NK-92 (cell line): ENCODE data around the gene ATL3.
"Not testable (repeated sequence)": the region's sequence is repeated elsewhere in the genome, so short reads cannot be mapped to it uniquely, and the experiment has no call there.

Experiments
- DNase-seq: peaks from one replicate; lab custom pipeline; 2025; ENCODE audit not compliant: unreplicated experiment; lab: John Stamatoyannopoulos, UW

Gene ATL3

DNA sequence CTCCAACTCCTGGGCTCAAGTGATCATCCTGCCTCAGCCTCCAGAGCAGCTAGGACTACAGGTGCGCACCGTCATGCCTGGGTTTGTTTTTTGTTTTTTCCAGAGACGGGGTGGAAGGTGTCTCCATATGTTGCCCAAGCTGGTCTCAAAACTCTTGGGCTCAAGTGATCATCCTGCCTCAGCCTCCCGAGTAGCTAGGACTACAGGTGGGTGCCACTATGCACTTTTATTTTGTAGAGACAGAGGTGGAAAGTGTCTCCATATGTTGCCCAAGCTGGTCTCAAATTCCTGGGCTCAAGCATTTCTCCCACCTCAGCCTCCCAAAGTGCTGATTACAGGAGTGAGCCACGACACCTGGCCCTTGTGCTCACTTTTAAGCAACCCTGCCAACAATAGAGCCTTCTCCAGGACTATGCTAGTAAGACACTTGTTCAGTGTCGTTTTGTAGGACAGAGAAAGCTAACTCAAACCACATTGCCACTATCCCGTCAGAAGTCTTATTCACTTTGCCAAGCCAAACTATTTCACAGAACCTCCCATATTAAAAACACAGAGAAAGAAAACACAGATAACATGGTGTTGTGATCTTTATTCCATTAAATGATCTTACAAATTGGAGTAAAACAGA is 47.5 kb downstream of the ATL3 start:
- DNase-seq = no peak

DNA sequence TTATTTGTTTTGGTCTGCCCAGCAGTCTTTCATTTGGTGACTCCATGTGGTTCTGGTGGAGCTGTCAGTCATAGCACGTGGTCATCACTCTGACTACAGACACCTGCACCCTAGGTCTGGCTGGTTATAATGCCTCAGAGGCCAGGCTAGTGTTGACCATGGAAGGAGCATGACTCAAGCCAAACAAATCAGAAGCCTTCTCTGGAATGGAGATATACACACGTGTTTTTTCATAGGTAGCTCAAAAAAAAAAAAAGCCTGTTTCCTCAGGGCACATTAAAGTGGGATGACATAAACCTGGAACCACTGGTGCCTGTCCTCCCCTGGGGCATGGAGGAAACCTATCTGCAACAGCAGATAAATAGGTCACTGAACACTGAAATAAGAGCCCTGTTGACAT is 48.9 kb downstream of the ATL3 start:
- DNase-seq = no peak

DNA sequence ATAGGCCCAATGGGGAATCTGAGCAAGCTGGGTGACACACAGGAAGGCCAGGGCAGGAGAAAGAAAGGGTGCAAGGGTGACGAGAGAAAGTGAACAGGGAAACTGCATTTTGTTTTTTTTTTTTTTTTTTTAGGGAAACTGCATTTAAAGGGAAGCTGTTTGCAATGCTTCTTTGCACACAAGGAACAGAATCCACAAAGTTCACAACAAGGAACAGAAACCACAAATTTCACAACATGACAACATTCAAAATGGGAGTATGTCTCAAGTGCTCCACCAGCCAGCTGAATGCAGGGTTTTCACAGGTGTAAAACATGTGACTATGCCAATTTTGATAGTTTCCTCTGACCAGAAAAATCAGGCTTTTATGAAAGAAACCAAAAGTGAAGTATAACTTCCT is 50.1 kb downstream of the ATL3 start:
- no peak for DNase-seq

DNA sequence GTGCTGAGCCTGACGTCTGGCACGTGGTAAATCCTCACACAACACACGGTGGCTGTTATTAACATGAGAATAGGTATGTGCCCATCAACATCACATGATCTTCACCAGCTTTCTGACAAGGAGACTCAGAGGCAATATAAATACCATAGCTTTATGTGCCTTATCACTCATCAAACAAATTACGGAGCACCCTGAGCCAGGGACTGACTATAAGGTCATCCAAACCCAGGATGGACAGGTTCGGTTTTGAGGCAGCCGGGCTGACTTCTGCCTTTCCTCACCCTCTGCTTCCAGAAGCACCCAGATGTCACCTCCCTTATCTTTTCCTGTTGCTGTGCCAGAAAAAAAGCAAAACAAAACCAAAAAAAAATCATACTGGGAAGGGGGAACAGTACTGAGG is 51.2 kb downstream of the ATL3 start:
- no peak for DNase-seq

DNA sequence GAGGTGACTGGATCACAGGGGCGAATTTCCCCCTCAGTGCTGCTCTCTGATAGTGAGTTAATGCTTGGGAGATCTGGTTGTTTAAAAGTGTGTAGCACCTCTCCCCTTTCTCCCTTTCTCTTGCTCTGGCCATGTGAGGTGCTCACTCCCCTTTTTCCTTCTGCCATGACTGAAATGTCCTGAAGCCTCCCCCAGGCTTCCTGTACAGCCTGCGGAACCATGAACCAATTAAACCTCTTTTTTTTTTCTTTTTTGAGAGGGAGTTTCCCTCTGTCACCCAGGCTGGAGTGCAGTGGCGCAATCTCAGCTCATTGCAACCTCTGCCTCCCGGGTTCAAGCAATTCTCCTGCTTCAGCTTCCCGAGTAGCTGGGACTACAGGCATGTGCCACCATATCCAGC is 53.5 kb downstream of the ATL3 start:
- DNase-seq = not testable (repeated sequence)

DNA sequence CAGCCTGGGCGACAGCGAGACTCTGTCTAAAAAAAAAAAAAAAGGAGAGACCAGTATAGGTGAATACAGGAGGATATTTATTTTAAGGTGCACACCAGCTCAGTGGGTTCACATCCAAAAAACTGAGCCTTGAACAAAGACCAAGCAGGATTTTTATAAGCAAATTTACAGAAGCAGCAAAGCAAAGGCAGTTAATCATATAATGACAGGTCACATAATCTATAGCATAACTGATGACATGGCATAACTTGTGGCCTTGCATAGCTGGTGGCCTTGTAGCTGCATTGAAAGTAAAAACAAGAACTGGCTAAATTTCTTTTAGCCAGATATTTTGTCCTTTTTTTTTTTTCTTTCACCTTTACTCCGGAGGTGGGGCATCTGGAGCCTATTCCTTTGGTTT is 54.2 kb downstream of the ATL3 start:
- no peak for DNase-seq

DNA sequence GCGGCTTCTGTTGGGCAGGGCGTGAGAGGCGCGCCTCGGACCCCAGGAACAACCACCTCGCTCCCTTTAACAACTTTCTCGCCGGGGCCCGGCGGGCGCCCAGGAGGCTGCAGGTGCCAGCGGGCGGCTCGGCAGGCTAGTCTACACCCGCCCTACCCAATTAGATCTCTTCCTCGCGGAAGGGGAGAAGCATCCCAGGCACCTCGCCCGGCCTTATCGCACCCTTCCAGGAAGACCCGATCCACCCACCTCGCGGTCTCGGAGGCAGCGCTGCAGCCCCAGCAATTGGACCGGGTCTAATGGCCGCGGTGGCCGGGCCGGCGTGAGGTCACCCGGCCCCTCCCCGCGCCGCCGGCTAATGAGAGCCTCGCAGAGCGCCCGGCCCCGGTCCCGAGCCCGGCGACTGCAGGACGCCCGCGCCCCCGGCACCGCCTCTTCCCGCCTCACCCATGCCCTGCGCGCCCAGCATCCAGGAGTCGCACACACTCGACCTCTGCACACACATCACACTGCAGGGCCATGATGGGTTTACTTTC is 57.0 kb downstream of the ATL3 start, which contains the start of gene PLAAT3:
TSS of gene PLAAT3 (minus strand) at position 298 of the 536 bp plus-strand sequence. CDS start 419 bp downstream, outside the sequence.
- no peak for DNase-seq

DNA sequence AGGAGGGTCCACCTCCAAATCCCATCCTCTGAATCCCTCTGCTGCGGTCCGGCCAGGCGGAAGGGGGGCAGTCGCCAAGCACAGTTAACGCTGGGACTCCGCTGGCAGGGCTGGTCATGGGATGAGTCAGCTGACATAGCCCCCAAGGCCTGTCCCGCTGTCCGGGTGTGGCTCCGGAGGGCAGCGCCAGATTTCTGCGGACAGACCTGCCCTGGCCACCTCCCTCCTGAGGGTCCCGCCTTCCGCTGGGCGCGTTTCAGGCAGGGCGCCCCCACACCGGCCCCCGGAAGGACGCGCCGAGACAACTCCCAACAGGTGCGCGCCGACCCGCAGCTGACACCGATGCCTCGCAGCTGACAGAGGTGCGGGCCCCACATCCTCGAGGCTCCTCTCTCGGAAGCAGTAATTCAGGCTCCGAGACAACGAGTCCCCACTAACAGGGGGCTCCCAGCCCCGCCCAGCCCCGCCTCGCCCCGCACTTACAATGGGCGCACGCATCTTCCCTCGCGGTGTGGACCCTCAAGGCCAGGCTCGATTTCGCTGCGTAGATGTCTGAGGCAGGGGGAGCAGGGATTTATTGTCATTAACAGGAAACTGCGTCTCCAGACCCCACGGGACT is 57.5 kb downstream of the ATL3 start:
- DNase-seq = no peak

DNA sequence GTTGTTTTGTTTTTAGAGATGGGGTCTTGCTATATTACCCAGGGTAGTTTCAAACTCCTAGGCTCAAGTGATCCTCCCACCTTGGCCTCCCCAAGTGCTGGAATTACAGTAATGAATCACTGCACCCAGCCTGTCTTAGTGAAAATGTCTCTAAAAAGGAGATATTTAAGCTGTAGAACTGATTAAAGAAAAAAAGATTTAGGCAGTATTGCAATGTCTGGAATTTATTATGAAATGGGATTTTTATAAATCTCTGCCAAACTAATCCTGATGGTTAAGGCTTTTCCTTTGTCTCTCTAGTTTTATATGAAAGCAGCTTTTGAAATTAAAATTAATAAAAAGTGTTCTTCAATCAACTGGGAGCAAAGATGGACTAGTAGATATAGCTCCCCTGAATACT is 59.0 kb downstream of the ATL3 start:
- DNase-seq = no peak

DNA sequence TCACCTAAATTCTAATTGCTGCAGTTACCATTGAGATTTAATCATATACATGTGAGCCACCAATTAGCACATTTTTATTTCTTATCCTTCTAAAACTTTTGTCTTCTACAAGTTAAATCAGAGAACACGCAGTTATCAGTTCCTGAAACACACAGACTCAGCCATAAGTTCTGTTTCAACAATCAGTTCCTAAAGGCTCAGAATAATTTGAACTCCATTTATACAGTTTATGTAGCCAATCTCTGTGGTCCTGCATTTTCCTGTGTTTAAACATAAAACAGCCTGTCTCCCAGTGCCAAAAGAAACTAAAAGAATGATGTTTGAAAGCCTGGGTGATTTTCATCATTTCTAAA is 59.8 kb downstream of the ATL3 start:
- DNase-seq = no peak

DNA sequence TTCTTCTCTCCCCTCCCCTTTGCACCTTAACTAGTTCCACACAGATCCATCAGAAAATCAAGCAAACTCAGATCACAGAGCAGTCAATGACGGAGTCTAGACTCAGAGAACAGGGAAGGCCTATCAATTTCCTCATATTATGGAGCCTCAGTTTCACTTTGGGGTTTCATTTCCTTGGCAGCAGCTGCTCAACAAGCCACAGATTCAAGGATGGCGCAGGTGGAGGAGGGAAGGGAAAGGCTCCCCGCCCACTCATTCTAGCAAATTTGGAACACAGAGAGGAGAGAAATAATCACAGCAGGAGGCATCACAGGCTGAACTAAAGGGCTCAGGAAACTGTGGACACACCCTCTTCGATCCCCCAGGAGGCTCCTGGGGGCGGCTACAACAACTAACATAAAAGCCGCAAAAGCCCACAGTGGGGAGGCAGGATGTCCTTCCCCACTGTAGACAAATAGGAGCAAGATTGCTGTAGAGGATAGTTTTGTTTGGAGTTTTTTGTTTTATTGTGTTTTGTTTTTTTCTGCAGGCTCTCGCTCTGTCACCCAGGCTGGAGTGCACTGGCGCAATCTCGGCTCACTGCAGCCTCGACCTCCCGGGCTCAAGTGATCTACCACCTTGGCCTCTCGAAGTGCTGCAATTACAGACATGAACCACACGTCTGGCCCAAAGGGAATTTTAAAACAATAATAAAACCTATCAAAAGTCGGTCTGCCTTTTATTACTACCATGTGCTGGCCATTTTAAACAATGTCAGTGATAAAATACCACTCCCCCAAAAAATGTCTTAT is 60.4 kb downstream of the ATL3 start:
- DNase-seq = no peak

DNA sequence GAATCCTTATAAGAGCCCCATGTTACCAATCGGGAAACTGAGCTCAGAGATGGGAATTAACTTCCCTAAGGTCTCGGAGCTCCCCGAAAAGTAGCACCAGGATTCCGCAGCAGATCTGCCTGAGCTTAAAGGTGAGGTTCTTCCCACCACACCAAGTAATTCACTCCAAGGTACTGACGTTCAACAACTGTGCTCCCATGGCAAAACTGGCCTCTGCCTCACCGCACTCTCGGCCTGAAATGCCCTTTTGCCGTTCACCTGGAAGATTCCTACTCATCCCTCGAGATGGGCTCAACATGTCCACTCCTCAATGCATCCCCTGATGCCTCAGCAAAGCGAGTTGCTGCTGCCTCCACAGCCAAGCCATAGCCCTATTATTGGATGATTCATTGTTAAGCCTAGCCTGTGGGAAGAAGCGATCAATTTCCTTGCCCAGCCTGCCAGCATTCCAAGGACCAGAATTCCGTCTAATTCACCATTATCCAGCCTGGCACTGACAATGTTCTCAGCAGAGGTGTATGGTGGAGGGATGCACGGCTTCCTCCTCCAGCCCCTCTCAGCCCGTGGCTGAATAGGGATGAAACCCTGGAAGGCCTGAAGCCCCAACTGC is 61.1 kb downstream of the ATL3 start:
- DNase-seq = no peak

DNA sequence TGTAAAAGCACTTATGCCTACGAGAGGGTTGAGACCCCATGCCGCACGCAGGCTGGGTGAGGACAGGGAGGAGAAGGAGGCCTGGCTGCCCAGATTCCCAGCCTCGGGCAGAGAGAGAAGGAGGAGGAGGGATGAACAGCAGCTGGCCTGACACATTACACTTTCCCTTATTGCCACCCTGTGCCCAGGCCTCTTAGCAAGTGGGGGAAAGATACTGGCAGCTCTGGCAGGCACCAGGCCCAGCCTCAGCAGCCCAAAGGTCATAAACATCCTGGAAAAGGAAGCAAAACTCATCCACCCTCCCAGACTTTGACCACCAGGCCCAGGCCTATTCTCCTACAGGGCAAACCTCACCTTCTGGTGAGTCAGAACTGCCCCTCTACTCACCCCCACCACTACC is 61.6 kb downstream of the ATL3 start:
- DNase-seq = no peak

DNA sequence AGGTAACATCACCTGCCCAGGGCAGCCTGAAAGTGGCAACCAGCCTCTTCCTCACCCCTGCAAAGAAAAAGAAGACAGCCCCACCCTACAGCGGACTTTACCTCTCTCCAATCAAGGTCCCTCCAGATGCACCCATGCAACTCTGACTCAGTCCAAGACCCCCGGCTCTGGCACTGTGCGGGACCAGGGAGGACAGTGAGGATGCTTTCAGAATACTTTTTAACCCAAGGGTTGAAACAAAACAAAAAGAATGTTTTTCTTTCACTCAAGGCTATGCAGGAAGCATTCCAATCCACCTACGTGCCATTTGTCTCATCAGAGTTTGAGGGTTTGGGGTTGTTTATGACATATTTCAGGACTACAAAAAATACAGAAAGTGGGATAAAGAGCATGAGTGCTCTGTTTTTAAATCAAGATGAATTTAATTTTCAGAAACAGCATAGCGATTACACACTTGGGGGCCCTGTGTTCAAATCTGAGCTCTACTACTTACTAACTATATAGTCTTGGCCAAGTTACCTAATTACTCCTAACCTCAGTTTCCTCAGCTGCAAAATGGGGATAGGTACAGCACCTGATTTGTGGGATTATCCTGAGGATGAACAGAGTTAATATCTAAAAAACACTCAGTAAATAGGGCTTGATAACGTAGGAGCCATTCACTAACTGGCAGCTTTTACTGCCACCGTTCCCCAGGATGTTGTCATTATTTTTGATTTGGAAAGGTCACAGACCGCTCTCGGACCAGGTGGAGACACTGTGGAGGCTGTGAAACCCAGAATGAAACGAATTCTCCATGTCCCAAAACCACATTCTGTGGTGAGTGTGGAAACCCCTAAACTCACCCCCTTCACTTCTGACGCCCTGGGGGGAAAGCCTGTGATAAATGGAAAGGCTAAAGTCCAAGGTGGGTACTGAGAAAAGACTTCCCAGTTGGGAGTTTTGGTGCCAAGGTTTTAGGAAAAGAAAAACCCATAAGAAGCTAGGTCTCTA is 62.5 kb downstream of the ATL3 start:
- no peak for DNase-seq

DNA sequence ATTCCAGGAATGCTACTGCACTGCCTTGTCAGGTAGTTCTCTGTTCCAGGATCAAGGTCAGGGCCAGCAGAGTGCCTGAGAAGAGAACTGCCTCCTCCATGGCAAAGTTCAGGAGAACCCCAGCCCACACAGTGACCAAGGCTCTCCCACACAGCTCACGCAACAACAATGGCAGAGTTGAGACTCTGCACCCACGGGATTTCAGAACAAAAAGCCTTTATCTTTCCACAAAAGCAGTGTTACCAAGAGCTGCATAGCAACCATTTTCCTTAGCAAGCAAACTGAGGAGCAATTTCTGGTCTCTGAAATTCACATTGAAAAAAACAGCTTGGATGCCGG is 68.0 kb downstream of the ATL3 start:
- no peak for DNase-seq

DNA sequence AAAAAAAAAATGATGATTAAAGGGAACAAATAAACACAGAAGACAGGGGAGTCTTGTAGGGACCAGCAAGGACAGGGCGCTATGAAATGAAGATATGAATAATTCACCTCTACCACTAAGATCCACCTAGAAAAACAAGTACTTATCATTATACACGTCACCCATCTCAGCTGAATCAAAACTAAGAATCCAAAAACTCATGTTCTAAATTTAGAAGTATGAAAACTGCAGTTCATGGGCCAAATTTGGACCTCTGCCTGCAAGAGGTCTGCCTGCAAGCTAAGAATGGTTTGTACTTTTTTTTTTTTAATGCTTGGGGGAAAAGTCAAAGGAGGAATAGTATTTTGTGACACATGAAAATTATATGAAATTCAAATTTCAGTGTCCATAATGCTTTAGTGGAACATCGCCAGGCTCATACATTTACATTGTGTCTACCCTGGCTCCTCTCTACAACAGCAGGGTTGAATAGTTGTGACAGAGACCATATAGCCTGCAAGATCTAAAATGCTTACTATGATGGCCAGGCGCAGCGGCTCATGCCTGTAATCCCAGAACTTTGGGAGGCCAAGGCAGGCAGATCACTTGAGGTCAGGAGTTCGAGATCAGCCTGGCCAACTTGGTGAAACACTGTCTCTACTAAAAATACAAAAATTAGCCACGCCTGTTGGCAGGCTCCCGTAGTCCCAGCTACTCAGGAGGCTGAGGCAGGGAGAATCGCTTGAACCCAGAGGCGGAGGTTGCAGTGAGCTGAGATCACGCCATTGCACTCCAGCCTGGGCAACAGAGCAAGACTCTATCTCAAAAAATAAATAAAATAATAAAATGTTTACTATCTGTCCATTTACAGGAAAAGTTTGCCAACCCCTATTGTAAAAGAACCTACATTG is 68.6 kb downstream of the ATL3 start:
- DNase-seq = not testable (repeated sequence)

DNA sequence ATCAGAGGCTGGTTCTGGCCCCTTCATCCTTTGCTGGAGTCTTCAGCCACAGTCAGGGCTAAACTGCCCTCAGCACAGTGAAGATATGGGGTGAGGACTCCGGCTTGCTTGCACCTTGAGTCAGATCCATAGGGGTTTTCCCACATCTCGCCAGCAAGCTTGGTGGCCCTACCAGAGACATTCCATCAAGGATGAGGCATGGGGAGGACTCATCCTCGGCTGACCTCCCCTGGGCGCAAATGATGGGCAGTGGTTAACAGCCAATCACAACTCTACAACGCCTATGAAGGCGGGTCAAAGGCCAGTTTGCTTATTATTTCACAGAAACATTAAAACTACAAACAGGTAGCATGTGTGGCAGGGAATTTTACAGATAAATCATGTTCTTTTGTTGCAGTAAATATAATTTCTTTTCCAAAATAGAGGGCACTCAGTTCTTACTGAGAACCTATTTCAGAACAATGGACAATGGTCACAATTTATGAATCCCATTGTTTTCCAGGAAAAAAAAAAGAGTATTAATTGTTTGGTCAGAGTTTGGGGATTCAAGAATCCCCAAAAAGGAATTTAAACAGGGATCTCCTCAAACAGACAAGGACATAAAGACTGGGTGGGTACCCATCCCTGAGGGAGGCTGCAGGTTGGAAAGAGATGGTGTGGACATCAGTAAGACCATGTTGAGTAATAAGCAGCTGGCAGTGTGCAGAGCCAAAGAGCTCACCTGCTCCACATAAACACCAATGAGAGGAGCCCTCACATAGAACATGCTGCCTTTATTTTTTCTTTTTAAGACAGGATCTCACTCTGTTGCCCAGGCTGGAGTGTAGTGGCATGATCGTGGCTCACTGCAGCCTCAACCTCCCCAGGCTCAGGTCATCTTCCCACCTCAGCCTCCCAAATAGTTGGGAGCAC is 71.7 kb downstream of the ATL3 start:
- DNase-seq = no peak

DNA sequence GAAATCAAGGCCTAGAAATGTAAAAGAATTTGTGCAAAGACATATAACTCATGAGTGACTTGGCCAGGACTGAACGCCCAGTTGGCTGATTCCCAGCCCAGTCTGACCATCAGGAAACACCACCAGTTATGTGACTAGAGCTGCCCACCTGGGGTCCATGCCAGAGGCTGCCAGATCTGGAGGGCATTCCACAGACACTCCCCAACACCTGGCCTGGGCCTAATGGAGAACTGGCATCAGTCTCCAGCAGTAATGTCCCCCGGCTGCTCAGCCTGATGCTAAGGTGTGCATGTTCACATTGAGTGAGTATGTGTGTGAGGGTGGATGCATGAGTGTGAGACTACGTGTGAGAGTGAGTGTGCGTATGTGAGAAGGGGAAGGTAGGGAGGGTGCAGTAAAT is 72.6 kb downstream of the ATL3 start:
- no peak for DNase-seq

DNA sequence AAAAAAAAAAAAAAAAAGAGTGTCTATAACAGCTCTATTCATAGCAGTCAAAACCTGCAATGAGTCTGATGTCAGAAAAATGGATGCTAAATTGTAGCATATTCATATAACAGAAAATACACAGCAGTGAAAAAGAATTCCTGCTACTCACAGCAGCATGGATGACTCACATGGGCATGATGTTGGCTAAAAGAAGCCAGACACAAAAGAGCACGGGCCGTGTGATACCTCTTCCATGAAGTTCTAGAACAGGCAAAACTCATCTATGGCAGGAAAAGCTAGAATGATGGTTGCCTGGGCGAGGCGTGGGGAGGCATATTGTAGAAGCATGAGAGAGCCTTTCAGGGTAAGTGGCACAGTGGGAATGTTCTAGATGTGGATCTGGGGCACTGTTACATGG is 75.9 kb downstream of the ATL3 start:
- no peak for DNase-seq
